Ishikawa (cell line): ENCODE results near the gene TPRKB.

Source experiments
- CEBPB ChIP-seq: IDR thresholded peaks from 2 replicates; pipeline ENCODE4 v1.6.1; 2012
- EGR1 ChIP-seq: IDR thresholded peaks from 2 replicates; pipeline ENCODE4 v1.6.1; 2012
- EP300 ChIP-seq: IDR thresholded peaks from 2 replicates; pipeline ENCODE4 v1.6.1; 2012; ENCODE audit warnings: borderline replicate concordance
- FOXM1 ChIP-seq: IDR thresholded peaks from 2 replicates; pipeline ENCODE4 v1.6.1; 2012; ENCODE audit warnings: low read depth, borderline replicate concordance
- NFIC ChIP-seq: IDR thresholded peaks from 2 replicates; pipeline ENCODE4 v1.6.1; 2012
- RAD21 ChIP-seq: IDR thresholded peaks from 2 replicates; pipeline ENCODE4 v1.6.1; 2012; ENCODE audit warnings: low read depth
- TAF1 ChIP-seq: IDR thresholded peaks from 2 replicates; pipeline ENCODE4 v1.6.1; 2012; ENCODE audit warnings: low read depth, mild to moderate bottlenecking
- TEAD4 ChIP-seq: IDR thresholded peaks from 2 replicates; pipeline ENCODE4 v1.6.1; 2012
- YY1 ChIP-seq: IDR thresholded peaks from 2 replicates; pipeline ENCODE4 v1.6.1; 2012; ENCODE audit warnings: low read depth
- ZBTB7A ChIP-seq: IDR thresholded peaks from 2 replicates; pipeline ENCODE4 v1.6.1; 2012; ENCODE audit warnings: low read depth
- TF ChIP-seq, protein P1 (sequence below): IDR thresholded peaks from 2 replicates; pipeline ENCODE4 v1.6.1; 2012
- TF ChIP-seq, protein P2 (sequence below): IDR thresholded peaks from 2 replicates; pipeline ENCODE4 v1.6.1; 2012; ENCODE audit warnings: low read depth, mild to moderate bottlenecking
- TF ChIP-seq, protein P3 (sequence below): IDR thresholded peaks from 2 replicates; pipeline ENCODE4 v1.6.1; 2012

The TPRKB gene

DNA sequence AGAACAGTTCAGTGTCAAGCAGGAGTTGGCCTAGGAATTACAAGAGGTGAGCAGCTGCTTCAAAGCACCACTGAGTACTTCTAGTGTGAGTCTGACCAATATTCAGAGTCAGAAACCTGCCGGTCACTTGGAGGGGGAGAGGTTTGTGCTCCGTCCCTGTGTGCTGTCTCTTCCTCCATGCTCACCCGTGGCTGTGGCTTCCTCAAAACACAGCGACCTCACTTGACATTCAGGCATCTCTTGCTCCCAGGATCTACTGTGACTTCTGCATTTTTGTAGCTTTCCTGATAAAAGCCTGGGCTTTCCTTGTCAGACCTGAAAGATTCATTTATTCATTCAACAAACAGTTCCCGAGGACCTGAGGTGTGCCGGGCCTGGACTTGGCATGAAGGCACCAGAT, 32.9 kb downstream of the TPRKB start:
- TF ChIP-seq ZBTB7A = no peak
- TF ChIP-seq TEAD4 = no peak
- TF ChIP-seq TAF1 = no peak

DNA sequence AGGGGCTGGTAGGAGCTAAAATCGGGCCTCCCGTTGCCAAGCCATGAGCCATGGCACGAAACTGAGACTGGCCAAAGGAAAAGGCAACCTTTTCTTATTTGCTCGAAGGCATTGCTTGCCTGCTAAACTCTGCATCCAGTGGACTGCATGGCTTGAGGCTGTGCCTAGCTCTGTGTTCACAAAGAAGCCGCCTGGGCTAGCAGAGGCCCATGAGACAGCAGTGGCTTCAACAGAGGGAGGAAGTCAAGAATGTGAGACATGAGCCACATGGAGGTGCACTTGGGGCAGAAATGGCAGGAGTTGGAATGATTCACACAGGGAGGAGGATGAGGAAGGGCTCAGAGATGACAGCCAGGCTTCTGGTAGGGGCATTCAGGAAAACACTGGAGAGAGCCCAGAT, 33.5 kb downstream of the TPRKB start:
- TF ChIP-seq, protein P1, sequence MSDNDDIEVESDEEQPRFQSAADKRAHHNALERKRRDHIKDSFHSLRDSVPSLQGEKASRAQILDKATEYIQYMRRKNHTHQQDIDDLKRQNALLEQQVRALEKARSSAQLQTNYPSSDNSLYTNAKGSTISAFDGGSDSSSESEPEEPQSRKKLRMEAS = no peak
- TF ChIP-seq RAD21 (no peak; the same call in 1 of the 2 replicates), CEBPB (no peak), TAF1 (no peak)
- TF ChIP-seq, protein P2, sequence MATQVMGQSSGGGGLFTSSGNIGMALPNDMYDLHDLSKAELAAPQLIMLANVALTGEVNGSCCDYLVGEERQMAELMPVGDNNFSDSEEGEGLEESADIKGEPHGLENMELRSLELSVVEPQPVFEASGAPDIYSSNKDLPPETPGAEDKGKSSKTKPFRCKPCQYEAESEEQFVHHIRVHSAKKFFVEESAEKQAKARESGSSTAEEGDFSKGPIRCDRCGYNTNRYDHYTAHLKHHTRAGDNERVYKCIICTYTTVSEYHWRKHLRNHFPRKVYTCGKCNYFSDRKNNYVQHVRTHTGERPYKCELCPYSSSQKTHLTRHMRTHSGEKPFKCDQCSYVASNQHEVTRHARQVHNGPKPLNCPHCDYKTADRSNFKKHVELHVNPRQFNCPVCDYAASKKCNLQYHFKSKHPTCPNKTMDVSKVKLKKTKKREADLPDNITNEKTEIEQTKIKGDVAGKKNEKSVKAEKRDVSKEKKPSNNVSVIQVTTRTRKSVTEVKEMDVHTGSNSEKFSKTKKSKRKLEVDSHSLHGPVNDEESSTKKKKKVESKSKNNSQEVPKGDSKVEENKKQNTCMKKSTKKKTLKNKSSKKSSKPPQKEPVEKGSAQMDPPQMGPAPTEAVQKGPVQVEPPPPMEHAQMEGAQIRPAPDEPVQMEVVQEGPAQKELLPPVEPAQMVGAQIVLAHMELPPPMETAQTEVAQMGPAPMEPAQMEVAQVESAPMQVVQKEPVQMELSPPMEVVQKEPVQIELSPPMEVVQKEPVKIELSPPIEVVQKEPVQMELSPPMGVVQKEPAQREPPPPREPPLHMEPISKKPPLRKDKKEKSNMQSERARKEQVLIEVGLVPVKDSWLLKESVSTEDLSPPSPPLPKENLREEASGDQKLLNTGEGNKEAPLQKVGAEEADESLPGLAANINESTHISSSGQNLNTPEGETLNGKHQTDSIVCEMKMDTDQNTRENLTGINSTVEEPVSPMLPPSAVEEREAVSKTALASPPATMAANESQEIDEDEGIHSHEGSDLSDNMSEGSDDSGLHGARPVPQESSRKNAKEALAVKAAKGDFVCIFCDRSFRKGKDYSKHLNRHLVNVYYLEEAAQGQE = no peak

DNA sequence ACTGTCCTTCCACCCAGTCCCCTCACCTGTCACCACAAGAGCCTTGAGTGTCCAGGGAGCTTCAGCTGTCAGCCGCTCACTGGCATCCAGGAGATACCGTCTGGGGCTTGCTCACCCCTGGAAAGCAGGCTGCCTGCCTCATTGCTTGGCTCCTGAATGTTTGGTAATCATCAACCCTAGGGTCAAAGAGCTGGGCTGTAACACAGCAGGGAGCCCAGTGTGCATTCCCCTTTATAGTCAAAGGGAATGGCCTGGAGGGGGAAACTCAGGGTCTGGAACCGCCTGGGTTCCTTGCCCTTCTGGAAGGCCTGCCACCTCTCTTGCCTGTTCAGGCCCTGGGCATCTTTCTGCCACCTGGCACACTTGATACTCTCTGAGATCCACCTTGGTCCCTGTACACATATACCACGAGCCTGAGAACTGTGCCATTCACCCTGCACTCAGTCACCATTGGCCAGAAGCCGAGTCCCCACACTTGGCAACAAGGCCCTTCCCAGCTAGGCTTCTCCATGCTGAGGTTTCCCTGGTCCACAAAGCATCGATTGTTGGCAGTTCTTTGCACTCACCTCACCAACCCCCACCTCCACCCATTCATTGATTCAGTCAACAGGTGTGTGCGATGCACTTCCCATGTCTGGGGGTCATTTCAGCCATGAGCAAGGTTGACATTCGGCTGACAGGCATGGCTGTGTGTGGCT, 35.0 kb downstream of the TPRKB start:
- no peak for TF ChIP-seq RAD21
- TF ChIP-seq, protein P2 = no peak
- TF ChIP-seq, protein P1 = no peak
- TF ChIP-seq, protein P3, sequence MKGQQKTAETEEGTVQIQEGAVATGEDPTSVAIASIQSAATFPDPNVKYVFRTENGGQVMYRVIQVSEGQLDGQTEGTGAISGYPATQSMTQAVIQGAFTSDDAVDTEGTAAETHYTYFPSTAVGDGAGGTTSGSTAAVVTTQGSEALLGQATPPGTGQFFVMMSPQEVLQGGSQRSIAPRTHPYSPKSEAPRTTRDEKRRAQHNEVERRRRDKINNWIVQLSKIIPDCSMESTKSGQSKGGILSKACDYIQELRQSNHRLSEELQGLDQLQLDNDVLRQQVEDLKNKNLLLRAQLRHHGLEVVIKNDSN = no peak
- TF ChIP-seq YY1 = no peak
- no peak for TF ChIP-seq EP300
- no peak for TF ChIP-seq ZBTB7A
- no peak for TF ChIP-seq TAF1
- TF ChIP-seq EGR1 = no peak
- no peak for TF ChIP-seq CEBPB
- no peak for TF ChIP-seq TEAD4

DNA sequence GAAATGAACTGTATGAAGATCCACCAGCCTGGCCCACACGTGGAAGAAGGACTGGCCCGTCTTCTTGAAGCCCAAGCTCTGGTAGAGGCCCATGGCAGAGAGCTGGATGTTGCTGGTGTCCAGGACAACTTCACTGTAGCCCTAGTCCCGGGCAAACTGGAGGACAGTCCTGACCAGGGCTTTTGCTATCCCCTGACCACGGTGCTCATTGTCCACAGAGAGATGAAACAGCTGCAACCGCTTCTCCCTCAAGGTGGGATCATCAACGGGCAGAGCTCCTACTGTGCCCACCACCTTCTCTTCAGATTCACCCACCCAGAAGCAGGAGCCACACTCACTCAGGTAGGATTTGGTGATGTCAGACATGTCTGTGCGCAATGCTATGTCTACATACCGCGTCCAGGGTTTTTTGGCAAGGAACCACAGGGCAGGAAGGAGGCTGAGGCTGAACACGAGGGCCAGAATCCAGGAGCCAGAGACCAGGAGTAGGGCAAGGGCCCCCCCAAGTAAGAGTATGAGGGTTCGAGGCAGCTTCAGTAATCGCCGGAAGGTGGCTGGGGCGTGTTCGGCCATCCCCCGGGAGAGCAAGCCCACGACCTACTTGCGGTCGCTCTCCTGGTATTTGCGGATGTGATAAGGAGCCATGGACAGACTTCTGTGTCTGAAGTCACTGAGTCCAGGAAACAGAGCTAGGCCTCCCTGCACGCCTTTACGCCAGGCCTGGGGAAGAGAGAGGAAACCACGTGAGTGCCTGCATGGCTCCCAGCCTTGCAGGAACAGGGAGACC, 36.3 kb downstream of the TPRKB start:
- TF ChIP-seq, protein P1 = no peak
- TF ChIP-seq NFIC (no peak), TAF1 (no peak), EGR1 (no peak), TEAD4 (no peak)
- TF ChIP-seq, protein P2 = no peak

DNA sequence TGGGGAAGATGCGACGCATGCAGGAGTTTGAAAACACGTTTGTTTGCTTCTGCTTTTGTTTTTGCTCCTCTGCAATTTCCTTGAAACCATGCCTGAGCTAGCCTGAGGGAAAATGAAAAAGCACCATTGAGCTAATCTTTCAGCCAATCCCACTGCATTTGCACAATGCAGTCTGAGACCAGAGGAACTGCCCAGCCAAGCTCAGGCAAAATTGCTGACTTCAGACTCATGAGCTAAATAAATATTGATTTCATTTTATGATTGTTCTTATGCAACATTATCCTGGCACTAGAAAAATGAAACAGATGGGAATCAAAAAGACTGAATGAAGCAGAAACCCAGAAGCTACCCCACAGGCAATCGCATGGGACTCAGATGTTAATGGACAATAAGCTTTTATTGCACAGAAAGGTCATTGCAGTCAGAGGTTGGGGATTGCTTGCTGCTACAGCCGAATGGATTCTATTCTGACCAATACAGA, 37.0 kb downstream of the TPRKB start:
- TF ChIP-seq FOXM1 (no peak), YY1 (no peak), EGR1 (no peak), ZBTB7A (no peak)
- TF ChIP-seq, protein P1 = no peak
- TF ChIP-seq, protein P3 = no peak
